ENCODE results near the gene NCBP3. TPM values are rescaled to one million over a fixed set of nuclear protein-coding genes. Genes with fewer than 3 reads are reported as not detected.

NCBP3 gene
- total RNA-seq, 1 experiment from 2014 or later, result 17.0 TPM

DNA sequence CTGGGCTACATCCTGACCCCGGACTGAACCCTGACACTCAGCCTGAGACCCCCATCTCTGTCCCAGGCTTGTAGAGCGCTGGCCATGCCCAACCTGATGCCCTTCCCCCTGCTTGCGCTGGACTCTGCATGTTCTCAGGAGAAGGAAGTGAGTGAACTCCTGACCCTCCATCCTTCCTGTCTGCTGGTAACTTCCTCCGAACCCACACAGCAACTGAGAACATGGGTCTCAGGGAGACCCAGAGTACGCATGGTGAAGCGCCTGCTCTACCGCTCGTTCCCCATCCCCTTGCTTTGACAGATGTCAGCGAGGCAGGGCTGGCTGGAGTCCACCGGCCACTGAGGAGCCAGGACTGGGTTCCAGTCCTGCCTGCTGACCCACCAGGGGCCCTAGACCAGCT, 40.7 kb upstream of the NCBP3 start:
- Histone ChIP-seq H3K36me3 (ENCODE audit: insufficient read depth, low read length) (no peaks in the 10 kb centered on the region), H4K20me1 (ENCODE audit: insufficient read depth, low read depth, low read length) (peaks cover 15% of the 10 kb centered on the region; the same call in 1 of the 2 replicates), H3K27me3 (ENCODE audit: low read length) (no peaks in the 10 kb centered on the region), H3K9me3 (ENCODE audit: low read length) (no peaks in the 10 kb centered on the region), H3K79me2 (ENCODE audit: low read length) (no peaks in the 10 kb centered on the region), H3K27ac (ENCODE audit: low read length) (no peak overlapping the region), H3K4me2 (ENCODE audit: low read depth, low read length, poor library complexity, severe bottlenecking) (no peak overlapping the region), H3K4me1 (ENCODE audit: low read length) (peaks cover 21% of the 10 kb centered on the region), H3K9ac (ENCODE audit: low read length) (no peak overlapping the region), H3K9me2 (replicated peaks; ENCODE audit: insufficient read depth, low read length) (no peaks in the 10 kb centered on the region), H3K4me3 (ENCODE audit: low read length) (no peak overlapping the region), H2AFZ (ENCODE audit: low read length) (no peak overlapping the region)
- no peak for DNase-seq

DNA sequence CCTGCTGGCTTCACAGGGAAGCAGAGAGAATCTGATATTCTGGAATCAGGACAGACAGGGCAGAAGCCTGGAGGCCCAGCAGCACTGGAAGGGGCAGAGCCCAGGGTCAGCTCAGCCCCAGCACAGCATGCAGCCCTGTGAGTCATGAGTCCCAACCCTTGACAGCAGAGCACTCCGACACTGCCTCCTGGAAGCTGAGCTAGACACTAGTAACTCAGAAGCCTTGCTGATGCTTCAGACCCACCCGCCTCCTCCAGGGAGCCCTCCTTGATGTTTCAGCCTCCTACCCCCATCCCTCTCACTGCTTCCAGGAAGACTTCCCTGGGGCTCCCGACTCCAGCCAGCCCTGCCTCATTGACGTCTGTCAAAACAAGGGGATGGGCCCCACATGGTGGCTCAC, 39.9 kb upstream of the NCBP3 start:
- peaks cover 8% of the 10 kb centered on the region; the same call in 1 of the 2 replicates for H4K20me1 ChIP-seq (ENCODE audit: insufficient read depth, low read depth, low read length)

DNA sequence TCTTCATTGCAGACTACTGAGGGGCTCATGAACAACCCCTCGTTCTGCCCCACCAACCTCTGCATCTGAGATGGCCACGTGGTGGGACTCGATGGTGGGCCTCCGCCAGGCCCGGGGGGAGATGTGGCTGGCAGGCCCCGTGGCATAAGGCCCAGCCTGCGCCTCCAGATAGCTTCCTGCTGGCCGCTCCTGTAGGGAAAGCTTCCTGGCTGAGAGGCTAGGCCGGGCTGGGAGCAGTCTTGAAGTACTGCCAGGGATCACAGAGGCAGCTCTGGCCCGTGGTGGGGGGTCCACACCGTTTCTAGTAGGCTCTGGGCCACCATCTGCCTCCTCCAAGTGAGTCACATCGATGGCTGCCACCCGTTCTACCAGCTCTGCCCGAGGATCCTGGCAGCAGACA, 39.2 kb upstream of the NCBP3 start:
- H3K9me2 ChIP-seq (replicated peaks; ENCODE audit: insufficient read depth, low read length), result no peaks in the 10 kb centered on the region
- DNase-seq, result no peak
- no peak overlapping the region for H3K4me3 ChIP-seq (ENCODE audit: low read length)
- no peak overlapping the region for H3K4me2 ChIP-seq (ENCODE audit: low read depth, low read length, poor library complexity, severe bottlenecking)
- no peak overlapping the region for H3K9ac ChIP-seq (ENCODE audit: low read length)
- 0 out of 2 replicates have a peak, but pooled peaks cover 4% of the 10 kb centered on the region for H4K20me1 ChIP-seq (ENCODE audit: insufficient read depth, low read depth, low read length)
- H3K27ac ChIP-seq (ENCODE audit: low read length), result no peak overlapping the region
- no peaks in the 10 kb centered on the region for H3K36me3 ChIP-seq (ENCODE audit: insufficient read depth, low read length)
- no peaks in the 10 kb centered on the region for H3K9me3 ChIP-seq (ENCODE audit: low read length)
- peaks cover 8% of the 10 kb centered on the region for H3K4me1 ChIP-seq (ENCODE audit: low read length)
- H3K27me3 ChIP-seq (ENCODE audit: low read length), result no peaks in the 10 kb centered on the region
- no peaks in the 10 kb centered on the region for H3K79me2 ChIP-seq (ENCODE audit: low read length)
- H2AFZ ChIP-seq (ENCODE audit: low read length), result no peak overlapping the region

More for the DNA sequence above, 39.9 kb upstream of the NCBP3 start:
- Histone ChIP-seq H3K9ac (ENCODE audit: low read length) (no peak overlapping the region), H3K4me3 (ENCODE audit: low read length) (no peak overlapping the region), H3K79me2 (ENCODE audit: low read length) (no peaks in the 10 kb centered on the region), H3K9me2 (replicated peaks; ENCODE audit: insufficient read depth, low read length) (no peaks in the 10 kb centered on the region), H3K9me3 (ENCODE audit: low read length) (no peaks in the 10 kb centered on the region), H3K27me3 (ENCODE audit: low read length) (no peaks in the 10 kb centered on the region), H3K4me1 (ENCODE audit: low read length) (peaks cover 15% of the 10 kb centered on the region), H3K4me2 (ENCODE audit: low read depth, low read length, poor library complexity, severe bottlenecking) (no peak overlapping the region), H3K27ac (ENCODE audit: low read length) (no peak overlapping the region), H3K36me3 (ENCODE audit: insufficient read depth, low read length) (no peaks in the 10 kb centered on the region), H2AFZ (ENCODE audit: low read length) (no peak overlapping the region)
- DNase-seq, result no peak

DNA sequence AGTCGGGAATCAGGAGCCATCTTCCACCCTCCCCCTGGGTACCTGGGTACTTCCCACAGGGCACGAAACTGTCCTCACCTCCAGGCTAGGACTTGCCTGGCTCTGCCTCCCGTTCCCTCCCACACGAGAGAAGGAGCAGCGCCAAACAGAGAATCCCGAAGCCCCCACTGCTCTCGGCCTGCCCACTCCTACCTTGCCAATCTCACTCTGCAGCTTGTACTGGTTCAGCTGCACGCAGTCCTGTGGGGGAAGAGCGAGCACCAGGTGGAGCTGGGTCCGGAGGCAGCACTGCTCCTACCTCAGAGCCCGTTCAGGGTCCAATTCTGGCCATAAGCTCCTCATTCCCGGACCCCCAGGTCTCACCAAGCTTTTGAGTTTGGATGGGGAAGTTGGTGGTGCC, 38.1 kb upstream of the NCBP3 start:
- Histone ChIP-seq H3K79me2 (ENCODE audit: low read length) (no peaks in the 10 kb centered on the region), H3K9me3 (ENCODE audit: low read length) (no peaks in the 10 kb centered on the region), H3K27me3 (ENCODE audit: low read length) (no peaks in the 10 kb centered on the region), H3K27ac (ENCODE audit: low read length) (no peak overlapping the region), H3K9ac (ENCODE audit: low read length) (no peak overlapping the region), H3K4me3 (ENCODE audit: low read length) (no peak overlapping the region), H4K20me1 (ENCODE audit: insufficient read depth, low read depth, low read length) (0 out of 2 replicates have a peak, but pooled peaks cover 4% of the 10 kb centered on the region), H3K36me3 (ENCODE audit: insufficient read depth, low read length) (no peaks in the 10 kb centered on the region), H3K4me2 (ENCODE audit: low read depth, low read length, poor library complexity, severe bottlenecking) (no peak overlapping the region), H3K9me2 (replicated peaks; ENCODE audit: insufficient read depth, low read length) (no peaks in the 10 kb centered on the region), H2AFZ (ENCODE audit: low read length) (no peak overlapping the region), H3K4me1 (ENCODE audit: low read length) (no peaks in the 10 kb centered on the region)
- DNase-seq, result no peak

DNA sequence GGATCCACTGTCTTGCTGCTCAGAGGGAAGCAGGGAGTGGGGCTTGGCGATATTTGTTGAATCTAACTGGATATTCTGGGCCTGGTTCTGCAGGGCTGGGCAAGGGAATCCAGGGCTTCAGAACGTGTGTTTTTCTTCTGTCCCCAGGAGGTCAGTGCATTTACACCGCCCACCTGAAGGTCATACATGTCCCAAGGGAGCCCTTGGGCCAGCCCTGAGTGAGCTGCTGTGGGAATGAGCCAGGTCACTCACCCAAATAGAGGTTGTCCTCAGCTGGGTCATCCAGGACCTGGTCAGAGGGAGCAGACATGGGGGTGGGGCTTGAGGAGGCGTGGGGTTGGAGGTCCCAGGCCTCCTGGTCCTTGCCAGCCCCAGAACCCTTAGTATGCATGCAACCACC, 36.2 kb upstream of the NCBP3 start:
- Histone ChIP-seq H3K4me1 (ENCODE audit: low read length) (no peaks in the 10 kb centered on the region), H3K4me3 (ENCODE audit: low read length) (no peak overlapping the region), H4K20me1 (ENCODE audit: insufficient read depth, low read depth, low read length) (0 out of 2 replicates have a peak, but pooled peaks cover 4% of the 10 kb centered on the region), H3K9ac (ENCODE audit: low read length) (no peak overlapping the region), H3K9me2 (replicated peaks; ENCODE audit: insufficient read depth, low read length) (no peaks in the 10 kb centered on the region), H3K9me3 (ENCODE audit: low read length) (no peaks in the 10 kb centered on the region), H3K4me2 (ENCODE audit: low read depth, low read length, poor library complexity, severe bottlenecking) (no peak overlapping the region), H3K27me3 (ENCODE audit: low read length) (no peaks in the 10 kb centered on the region), H3K79me2 (ENCODE audit: low read length) (no peaks in the 10 kb centered on the region), H3K36me3 (ENCODE audit: insufficient read depth, low read length) (no peaks in the 10 kb centered on the region), H3K27ac (ENCODE audit: low read length) (no peak overlapping the region), H2AFZ (ENCODE audit: low read length) (no peak overlapping the region)
- no peak for DNase-seq

DNA sequence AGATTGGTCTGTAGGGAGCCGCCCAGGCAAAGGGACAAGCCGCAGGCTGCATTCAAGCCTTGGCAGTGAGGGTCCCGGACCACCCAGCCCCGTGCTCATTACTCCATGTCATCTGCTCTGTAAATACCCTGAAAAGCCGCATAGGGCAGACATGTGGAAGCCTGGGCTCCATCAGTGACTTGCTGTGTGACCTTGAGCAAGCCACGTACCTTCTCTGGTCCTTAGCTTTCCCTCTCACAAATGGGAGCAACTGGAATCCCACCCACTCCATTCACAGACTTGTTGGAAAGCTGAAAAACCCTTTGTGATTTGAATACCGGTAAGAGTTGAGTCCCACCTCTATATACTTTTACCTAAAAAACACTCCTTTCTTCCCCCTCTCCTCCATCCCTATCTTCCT, 34.9 kb upstream of the NCBP3 start:
- no peak overlapping the region for H2AFZ ChIP-seq (ENCODE audit: low read length)
- H3K27me3 ChIP-seq (ENCODE audit: low read length), result no peaks in the 10 kb centered on the region
- H3K9me2 ChIP-seq (replicated peaks; ENCODE audit: insufficient read depth, low read length), result no peaks in the 10 kb centered on the region
- H3K27ac ChIP-seq (ENCODE audit: low read length), result no peak overlapping the region
- no peaks in the 10 kb centered on the region for H3K36me3 ChIP-seq (ENCODE audit: insufficient read depth, low read length)
- 0 out of 2 replicates have a peak, but pooled peaks cover 4% of the 10 kb centered on the region for H4K20me1 ChIP-seq (ENCODE audit: insufficient read depth, low read depth, low read length)
- H3K9ac ChIP-seq (ENCODE audit: low read length), result no peak overlapping the region
- no peaks in the 10 kb centered on the region for H3K9me3 ChIP-seq (ENCODE audit: low read length)
- no peak overlapping the region for H3K4me3 ChIP-seq (ENCODE audit: low read length)
- DNase-seq, result no peak
- no peaks in the 10 kb centered on the region for H3K4me1 ChIP-seq (ENCODE audit: low read length)
- H3K4me2 ChIP-seq (ENCODE audit: low read depth, low read length, poor library complexity, severe bottlenecking), result no peak overlapping the region
- H3K79me2 ChIP-seq (ENCODE audit: low read length), result no peaks in the 10 kb centered on the region

DNA sequence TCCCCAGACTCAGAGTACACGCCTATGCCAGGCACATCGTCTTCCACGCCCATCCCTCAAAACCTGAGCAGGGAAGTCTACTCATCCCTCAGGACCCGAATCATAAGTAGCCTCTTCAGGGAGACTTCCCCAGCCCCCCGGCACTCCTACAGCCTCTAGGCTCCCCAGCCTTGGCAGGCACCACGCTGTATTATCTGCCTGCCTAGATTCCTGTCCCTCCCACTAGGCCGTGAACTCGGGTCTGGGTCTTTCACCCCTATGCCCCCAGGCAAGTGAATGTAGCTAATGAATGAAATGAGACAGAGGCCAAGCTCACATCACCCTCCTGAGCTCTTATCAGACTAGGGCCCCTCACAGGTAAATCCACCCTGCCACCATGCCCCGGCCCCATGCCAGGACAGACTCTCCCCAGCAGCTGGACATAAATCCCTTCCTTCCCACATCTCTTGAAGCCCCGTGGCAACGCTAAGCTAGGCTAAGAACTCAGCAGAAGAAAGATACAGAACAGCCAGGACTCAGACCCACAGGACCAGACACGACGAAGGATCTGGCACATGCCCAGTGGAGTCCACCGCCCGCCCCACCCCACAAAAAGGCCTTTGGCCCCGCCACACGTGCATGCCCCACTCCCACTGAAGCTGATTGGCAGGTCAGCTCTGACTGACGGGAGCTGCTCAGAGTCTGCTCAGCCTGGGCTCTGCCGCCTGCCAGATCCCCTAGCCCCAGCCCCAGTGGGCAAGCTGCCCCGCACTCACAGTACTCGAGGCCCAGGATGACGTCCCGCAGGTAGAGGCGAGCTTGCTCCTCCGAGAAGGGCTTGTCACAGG, 33.8 kb upstream of the NCBP3 start:
- no peaks in the 10 kb centered on the region for H3K9me3 ChIP-seq (ENCODE audit: low read length)
- no peak overlapping the region for H3K9ac ChIP-seq (ENCODE audit: low read length)
- no peaks in the 10 kb centered on the region for H3K79me2 ChIP-seq (ENCODE audit: low read length)
- no peaks in the 10 kb centered on the region for H3K27me3 ChIP-seq (ENCODE audit: low read length)
- H3K27ac ChIP-seq (ENCODE audit: low read length), result no peak overlapping the region
- DNase-seq, result no peak
- no peaks in the 10 kb centered on the region for H3K4me1 ChIP-seq (ENCODE audit: low read length)
- H3K9me2 ChIP-seq (replicated peaks; ENCODE audit: insufficient read depth, low read length), result no peaks in the 10 kb centered on the region
- H4K20me1 ChIP-seq (ENCODE audit: insufficient read depth, low read depth, low read length), result 0 out of 2 replicates have a peak, but pooled peaks cover 4% of the 10 kb centered on the region
- H3K4me3 ChIP-seq (ENCODE audit: low read length), result no peak overlapping the region
- no peak overlapping the region for H3K4me2 ChIP-seq (ENCODE audit: low read depth, low read length, poor library complexity, severe bottlenecking)
- H2AFZ ChIP-seq (ENCODE audit: low read length), result no peak overlapping the region
- H3K36me3 ChIP-seq (ENCODE audit: insufficient read depth, low read length), result no peaks in the 10 kb centered on the region

DNA sequence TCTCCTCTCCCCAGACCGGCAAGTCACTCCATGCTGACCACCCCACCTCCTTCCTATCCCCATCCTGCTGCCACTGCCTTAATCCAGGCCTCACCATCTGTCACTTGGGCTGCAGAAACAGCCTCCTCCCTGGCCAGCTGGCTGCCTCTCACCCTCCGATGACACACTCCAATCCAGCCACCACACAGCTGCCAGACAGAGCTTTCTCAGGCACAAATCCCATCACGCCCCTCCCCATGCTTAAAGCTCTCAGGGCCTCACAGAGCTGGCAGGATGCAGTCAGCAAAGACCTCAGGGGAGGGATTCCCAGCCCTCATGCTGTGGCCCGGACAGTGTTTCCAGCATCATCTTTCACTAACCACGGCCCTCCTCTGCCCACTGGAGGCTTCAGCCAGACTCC, 33.1 kb upstream of the NCBP3 start:
- Histone ChIP-seq H3K9me3 (ENCODE audit: low read length) (no peaks in the 10 kb centered on the region), H3K4me3 (ENCODE audit: low read length) (no peak overlapping the region), H3K27ac (ENCODE audit: low read length) (no peak overlapping the region), H2AFZ (ENCODE audit: low read length) (no peak overlapping the region), H3K4me2 (ENCODE audit: low read depth, low read length, poor library complexity, severe bottlenecking) (no peak overlapping the region), H3K27me3 (ENCODE audit: low read length) (no peaks in the 10 kb centered on the region), H3K4me1 (ENCODE audit: low read length) (no peaks in the 10 kb centered on the region), H3K9me2 (replicated peaks; ENCODE audit: insufficient read depth, low read length) (no peaks in the 10 kb centered on the region), H4K20me1 (ENCODE audit: insufficient read depth, low read depth, low read length) (0 out of 2 replicates have a peak, but pooled peaks cover 4% of the 10 kb centered on the region), H3K36me3 (ENCODE audit: insufficient read depth, low read length) (no peaks in the 10 kb centered on the region), H3K9ac (ENCODE audit: low read length) (no peak overlapping the region), H3K79me2 (ENCODE audit: low read length) (no peaks in the 10 kb centered on the region)
- DNase-seq, result no peak

Measured in Karpas-422 (cell line).